Epithelial cell of esophagus (primary cell): Measurements from ENCODE around the gene SNRPA.
A peak's percentile ranks its signal among the peaks of the same experiment; 100 is the strongest.

Source experiments
- DNase-seq: peaks from one replicate; pipeline ENCODE4 v3.0.0; 2010; ENCODE audit warnings: low read depth
- H3K4me3 ChIP-seq: 2 replicates; pipeline ENCODE4 v1.5.1; 2011; ENCODE audit warnings: mild to moderate bottlenecking, low read length, control low read depth
- TF ChIP-seq, protein P1 (sequence below): IDR thresholded peaks from 2 replicates; pipeline ENCODE4 v1.5.1; 2011; ENCODE audit warnings: low read depth, mild to moderate bottlenecking, low read length, control low read depth, inconsistent platforms; ENCODE audit not compliant: insufficient read depth; ENCODE audit errors: missing control alignments

SNRPA gene

GRCh38 chr19:40741527-40742390, 9.2 kb upstream of the SNRPA start:
- TF ChIP-seq, protein P1, sequence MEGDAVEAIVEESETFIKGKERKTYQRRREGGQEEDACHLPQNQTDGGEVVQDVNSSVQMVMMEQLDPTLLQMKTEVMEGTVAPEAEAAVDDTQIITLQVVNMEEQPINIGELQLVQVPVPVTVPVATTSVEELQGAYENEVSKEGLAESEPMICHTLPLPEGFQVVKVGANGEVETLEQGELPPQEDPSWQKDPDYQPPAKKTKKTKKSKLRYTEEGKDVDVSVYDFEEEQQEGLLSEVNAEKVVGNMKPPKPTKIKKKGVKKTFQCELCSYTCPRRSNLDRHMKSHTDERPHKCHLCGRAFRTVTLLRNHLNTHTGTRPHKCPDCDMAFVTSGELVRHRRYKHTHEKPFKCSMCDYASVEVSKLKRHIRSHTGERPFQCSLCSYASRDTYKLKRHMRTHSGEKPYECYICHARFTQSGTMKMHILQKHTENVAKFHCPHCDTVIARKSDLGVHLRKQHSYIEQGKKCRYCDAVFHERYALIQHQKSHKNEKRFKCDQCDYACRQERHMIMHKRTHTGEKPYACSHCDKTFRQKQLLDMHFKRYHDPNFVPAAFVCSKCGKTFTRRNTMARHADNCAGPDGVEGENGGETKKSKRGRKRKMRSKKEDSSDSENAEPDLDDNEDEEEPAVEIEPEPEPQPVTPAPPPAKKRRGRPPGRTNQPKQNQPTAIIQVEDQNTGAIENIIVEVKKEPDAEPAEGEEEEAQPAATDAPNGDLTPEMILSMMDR, result no peak
- no peak overlapping the region for H3K4me3 ChIP-seq
- DNase-seq, result peak; percentile 72

GRCh38 chr19:40742477-40742876, 8.5 kb upstream of the SNRPA start:
- TF ChIP-seq, protein P1, result no peak
- no peak for DNase-seq
- H3K4me3 ChIP-seq, result no peak overlapping the region

DNA sequence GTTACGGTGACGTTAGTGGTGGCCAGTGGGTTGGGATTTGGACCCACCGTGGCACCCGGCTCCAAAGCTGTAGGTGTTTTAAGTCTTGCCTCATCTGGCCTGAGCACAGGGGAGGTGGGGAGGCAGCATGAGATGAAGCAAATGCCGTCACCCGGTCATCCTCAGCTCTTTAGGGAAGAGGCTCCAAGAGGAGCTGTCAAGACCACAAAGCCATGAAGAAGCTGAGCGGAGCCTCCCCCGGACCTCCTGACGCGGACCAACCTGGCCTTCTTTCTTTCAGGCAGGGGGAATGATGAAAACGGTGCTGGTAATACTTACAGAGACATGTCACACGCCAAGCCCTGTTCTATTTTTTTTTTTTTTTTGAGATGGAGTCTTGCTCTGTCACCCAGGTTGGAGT, 8.1 kb upstream of the SNRPA start:
- no peak overlapping the region for H3K4me3 ChIP-seq
- no peak for DNase-seq
- TF ChIP-seq, protein P1, result no peak

GRCh38 chr19:40743926-40744325, 7.1 kb upstream of the SNRPA start:
- TF ChIP-seq, protein P1, result no peak
- DNase-seq, result no peak
- H3K4me3 ChIP-seq, result no peak overlapping the region

DNA sequence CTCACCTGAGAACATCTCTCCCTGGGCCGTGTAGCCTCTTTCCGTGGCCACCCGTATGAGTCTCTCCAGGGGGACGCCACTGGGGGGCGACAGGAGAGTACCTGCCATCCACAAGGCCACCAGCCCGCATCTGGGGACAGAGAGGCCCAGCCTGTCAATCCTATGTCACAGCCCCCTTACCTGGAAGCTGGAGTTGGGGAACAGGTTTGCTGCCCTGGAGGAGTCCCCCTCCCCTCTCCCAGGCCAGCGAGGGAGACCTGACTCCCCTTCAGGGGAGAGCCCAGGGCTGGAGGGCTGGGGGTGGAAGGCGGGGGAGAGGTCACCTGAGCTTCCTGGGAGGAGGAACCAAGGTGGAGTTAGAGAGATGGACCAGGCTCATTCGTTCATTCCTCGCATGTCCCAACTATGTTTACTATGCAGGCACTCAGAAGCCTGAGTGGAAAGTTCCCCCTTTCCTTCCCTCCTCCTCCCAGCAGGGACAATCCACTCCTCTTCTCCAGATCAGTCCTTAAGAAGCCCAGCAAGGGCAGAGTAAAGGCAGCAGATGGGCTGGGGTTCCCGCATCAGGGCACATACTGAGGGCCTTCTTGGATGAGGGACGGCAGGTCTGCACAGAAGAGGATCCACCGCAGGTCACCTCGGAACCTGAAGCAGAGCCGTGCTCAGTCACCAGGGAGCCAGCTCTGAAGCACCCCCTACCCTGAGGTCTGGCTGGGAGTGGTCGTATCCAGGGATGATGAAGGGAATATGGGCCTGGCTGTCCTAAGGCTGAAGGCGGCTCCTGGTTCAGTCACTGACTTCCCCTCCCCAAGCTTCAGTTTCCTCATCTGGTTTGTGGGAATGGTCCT, 6.2 kb upstream of the SNRPA start:
- no peak for DNase-seq
- TF ChIP-seq, protein P1, result no peak
- no peak overlapping the region for H3K4me3 ChIP-seq

DNA sequence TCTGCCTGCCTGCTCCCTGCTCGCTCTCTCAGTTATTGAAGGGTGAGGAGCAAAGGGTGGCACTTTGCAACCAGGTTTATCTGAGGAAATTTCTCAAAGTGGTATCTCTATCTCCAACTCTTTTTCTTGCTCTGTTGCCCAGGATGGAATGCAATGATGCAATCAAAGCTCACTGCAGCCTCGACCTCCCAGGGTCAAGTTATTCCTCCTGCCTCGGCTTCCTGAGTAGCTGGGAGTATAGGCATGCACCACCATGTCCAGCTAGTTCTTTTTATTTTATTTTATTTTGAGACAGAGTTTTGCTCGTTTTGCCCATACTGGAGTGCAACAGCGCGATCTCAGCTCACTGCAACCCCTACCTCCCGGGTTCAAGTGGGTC, 5.6 kb upstream of the SNRPA start:
- H3K4me3 ChIP-seq, result no peak overlapping the region
- DNase-seq, result no peak
- TF ChIP-seq, protein P1, result no peak
